BLaER1 treated with 17β-estradiol and CSF1 and Interleukin-3, amounts not matched to agents 10 nM and 100 nM (cell line): ENCODE measurements around the gene SLC41A3.

Experiments
- H3K27ac ChIP-seq, 11 experiments: shearing (Covaris generic); formaldehyde crosslinking; 2 replicates each; pipeline ENCODE4 v1.8.1; 2022
- H3K27me3 ChIP-seq, 11 experiments: shearing (Covaris generic); formaldehyde crosslinking; 2 replicates each; pipeline ENCODE4 v1.8.1; 2022
- H3K36me3 ChIP-seq, 11 experiments: shearing (Covaris generic); formaldehyde crosslinking; 2 replicates each; pipeline ENCODE4 v1.8.1; 2022
- H3K4me1 ChIP-seq, 10 experiments: shearing (Covaris generic); formaldehyde crosslinking; 2 replicates each; pipeline ENCODE4 v1.8.1; 2022
- H3K4me2 ChIP-seq, 11 experiments: shearing (Covaris generic); formaldehyde crosslinking; 2 replicates each; pipeline ENCODE4 v1.8.1; 2022
- H3K4me3 ChIP-seq, 10 experiments: shearing (Covaris generic); formaldehyde crosslinking; 2 replicates each; pipeline ENCODE4 v1.8.1; 2022
- H3K9ac ChIP-seq, 11 experiments: shearing (Covaris generic); formaldehyde crosslinking; 2 replicates each; pipeline ENCODE4 v1.8.1; 2022
- H3K9me3 ChIP-seq, 11 experiments: shearing (Covaris generic); formaldehyde crosslinking; replicated peaks in 1 of 11; 2 replicates each; pipeline ENCODE4 v1.8.1; 2022
- H4K20me1 ChIP-seq, 11 experiments: shearing (Covaris generic); formaldehyde crosslinking; 2 replicates each; pipeline ENCODE4 v1.8.1; 2022
- Cebpa-rat ChIP-seq, 11 experiments: shearing (Covaris generic); IDR thresholded peaks; 2 replicates each; pipeline ENCODE4 v1.8.1; 2022

Gene SLC41A3

DNA sequence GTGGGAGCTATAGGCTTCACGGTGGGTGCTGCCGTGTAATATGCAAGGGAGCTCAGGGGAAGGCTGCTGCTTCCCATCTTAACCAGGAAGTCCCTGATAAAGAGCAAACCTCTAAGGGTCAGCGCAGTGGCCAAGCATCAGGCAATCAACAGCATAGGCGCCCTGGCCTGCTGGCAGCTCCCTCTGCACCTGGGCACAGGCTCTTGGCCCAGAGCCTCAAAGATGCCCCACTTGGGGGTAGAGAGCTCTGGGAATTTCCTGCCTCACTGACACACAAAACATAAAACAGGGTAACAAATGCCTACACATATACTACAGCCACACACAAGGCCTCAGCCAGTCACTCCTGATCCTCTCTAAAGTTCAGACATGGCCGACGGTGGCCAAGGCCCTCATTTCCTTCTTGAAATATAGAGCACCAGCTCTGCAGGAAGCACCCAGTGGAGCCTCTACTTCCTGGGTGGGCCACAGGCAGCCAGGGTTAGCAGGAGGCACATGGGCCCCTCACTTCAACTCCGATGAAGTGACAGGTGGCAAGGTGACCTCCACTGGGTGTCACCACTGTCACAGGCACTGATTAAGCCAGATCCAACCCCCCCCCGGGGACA lies 20.5 kb downstream of the SLC41A3 start:
- Histone ChIP-seq H3K27ac (peak overlapping the region in 4 of 11 experiments; percentile 5 to 24 (median 12); a peak in 4 of 22 replicates), H3K36me3 (peaks cover 4 to 21% (median 13%) of the 10 kb centered on the region in 11 experiments; a peak in 16 of 22 replicates), H3K4me2 (peak overlapping the region in 9 of 11 experiments; percentile 15 to 73 (median 58); a peak in 16 of 22 replicates)

DNA sequence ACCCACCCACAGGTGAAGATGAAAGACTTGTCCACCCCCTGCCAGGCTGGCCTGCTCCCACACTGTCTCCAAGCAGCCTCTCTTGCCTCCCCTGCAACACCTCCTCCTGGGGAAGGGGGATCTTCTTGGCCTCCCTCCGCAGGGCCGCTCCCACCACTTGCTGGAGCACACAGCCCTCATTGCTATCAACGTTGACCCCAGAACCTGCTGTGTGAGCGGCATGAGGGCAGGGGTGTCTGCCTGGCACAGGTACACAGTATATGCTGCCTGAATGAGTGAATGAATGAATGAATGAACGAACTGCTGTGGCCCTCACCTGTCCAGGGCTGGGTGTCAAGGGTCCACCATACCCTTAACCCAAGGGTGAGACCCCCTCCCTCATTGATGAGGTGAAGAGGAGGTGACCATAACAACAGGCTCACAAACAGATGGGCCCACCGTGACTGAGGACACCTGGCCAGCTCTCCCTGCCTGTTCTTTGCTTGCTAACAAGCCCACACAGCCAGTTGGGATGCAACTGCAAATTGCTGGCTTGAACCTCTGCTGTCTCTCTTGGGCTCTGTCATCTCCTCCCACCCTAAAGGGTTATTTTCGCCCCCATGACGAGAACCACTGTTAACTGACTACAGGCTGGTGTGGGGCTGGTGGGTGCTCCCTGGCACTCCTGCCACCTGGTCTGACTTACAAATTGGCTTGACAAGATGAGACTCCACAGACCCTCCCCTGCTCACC lies 22.5 kb downstream of the SLC41A3 start:
- no peak overlapping the region for H3K4me2 ChIP-seq
- no peaks in the 10 kb centered on the region for H3K9me3 ChIP-seq
- no peaks in the 10 kb centered on the region for H3K27me3 ChIP-seq
- no peak overlapping the region for H3K9ac ChIP-seq
- peaks cover 0 to 6% (median 0%) of the 10 kb centered on the region in 11 experiments; a peak in 4 of 22 replicates for H3K36me3 ChIP-seq
- no peak for TF ChIP-seq Cebpa-rat (IDR thresholded peaks at IDR 0.05)
- peaks cover 13 to 27% (median 24%) of the 10 kb centered on the region in 10 experiments; a peak in 18 of 20 replicates for H3K4me1 ChIP-seq
- H3K27ac ChIP-seq = no peak overlapping the region
- no peak overlapping the region for H3K4me3 ChIP-seq
- peaks cover 0 to 7% (median 0%) of the 10 kb centered on the region in 11 experiments; a peak in 4 of 22 replicates for H4K20me1 ChIP-seq

More for the DNA sequence above, 20.5 kb downstream of the SLC41A3 start:
- H3K9me3 ChIP-seq = peaks cover 0 to 4% (median 0%) of the 10 kb centered on the region in 11 experiments; a peak in 2 of 22 replicates
- H3K27me3 ChIP-seq = no peaks in the 10 kb centered on the region
- H3K9ac ChIP-seq = no peak overlapping the region
- H3K4me3 ChIP-seq = no peak overlapping the region
- TF ChIP-seq Cebpa-rat (IDR thresholded peaks at IDR 0.05) = no peak
- peaks cover 13 to 27% (median 24%) of the 10 kb centered on the region in 10 experiments; a peak in 18 of 20 replicates for H3K4me1 ChIP-seq
- H4K20me1 ChIP-seq = peaks cover 0 to 6% (median 0%) of the 10 kb centered on the region in 11 experiments; a peak in 2 of 22 replicates

DNA sequence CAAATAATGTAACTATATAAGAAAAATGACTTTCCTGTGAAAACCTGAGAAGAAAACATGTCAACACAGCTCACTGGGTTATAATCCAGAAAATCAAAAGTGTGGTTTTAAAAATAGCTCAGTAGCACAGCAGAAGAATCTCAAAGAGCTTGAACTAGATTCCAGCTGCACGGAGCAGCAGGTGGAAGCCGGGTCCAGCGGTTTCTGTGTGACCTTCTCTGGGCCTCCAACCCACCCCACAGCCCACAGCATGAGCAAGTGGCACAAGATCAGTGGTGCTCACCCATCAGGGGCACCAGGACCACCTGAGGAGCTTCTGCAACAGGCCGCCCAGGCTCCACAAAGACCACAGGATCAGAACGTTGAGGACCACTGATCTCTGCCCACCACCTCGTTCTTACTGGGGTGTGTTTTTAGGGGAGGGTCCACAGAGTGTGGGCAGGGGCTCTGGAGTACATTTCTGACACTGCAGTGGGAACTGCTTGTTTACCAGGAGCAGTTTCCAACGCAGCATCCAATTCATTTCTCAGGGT lies 23.2 kb downstream of the SLC41A3 start:
- Histone ChIP-seq H3K27ac (no peak overlapping the region), H3K9ac (no peak overlapping the region), H3K4me1 (peaks cover 13 to 27% (median 24%) of the 10 kb centered on the region in 10 experiments; a peak in 18 of 20 replicates), H3K36me3 (peaks cover 0 to 4% (median 0%) of the 10 kb centered on the region in 11 experiments; a peak in 4 of 22 replicates), H3K4me2 (no peak overlapping the region), H4K20me1 (peaks cover 0 to 9% (median 0%) of the 10 kb centered on the region in 11 experiments; a peak in 4 of 22 replicates), H3K9me3 (no peaks in the 10 kb centered on the region), H3K4me3 (no peak overlapping the region), H3K27me3 (no peaks in the 10 kb centered on the region)
- TF ChIP-seq Cebpa-rat (IDR thresholded peaks at IDR 0.05) = no peak

DNA sequence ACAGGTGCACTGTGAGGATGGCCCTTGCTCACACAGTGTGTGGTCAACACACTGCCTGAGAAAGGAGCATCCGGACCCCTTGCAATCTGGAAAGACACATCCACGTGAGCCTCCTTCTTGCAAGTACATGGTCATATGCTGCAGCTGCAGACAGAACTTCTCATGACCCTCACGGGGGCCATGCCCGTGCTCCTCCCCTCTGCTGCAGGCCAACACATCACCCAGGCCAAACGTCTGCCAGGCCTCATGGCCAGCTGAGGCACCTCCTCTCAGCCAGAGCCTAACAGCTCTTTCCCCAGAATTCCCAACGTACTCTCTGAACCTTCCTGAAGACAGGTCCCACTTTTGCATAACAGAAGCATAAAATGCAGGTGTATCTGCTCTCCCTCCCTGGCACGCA lies 25.3 kb downstream of the SLC41A3 start:
- Histone ChIP-seq H3K4me3 (no peak overlapping the region), H3K27me3 (no peaks in the 10 kb centered on the region), H4K20me1 (peaks cover 0 to 9% (median 0%) of the 10 kb centered on the region in 11 experiments; a peak in 4 of 22 replicates), H3K9ac (no peak overlapping the region), H3K4me2 (no peak overlapping the region), H3K4me1 (peaks cover 4 to 10% (median 6%) of the 10 kb centered on the region in 10 experiments; a peak in 16 of 20 replicates), H3K27ac (no peak overlapping the region), H3K36me3 (peaks cover 0 to 7% (median 0%) of the 10 kb centered on the region in 11 experiments; a peak in 3 of 22 replicates), H3K9me3 (no peaks in the 10 kb centered on the region)
- TF ChIP-seq Cebpa-rat (IDR thresholded peaks at IDR 0.05) = no peak

DNA sequence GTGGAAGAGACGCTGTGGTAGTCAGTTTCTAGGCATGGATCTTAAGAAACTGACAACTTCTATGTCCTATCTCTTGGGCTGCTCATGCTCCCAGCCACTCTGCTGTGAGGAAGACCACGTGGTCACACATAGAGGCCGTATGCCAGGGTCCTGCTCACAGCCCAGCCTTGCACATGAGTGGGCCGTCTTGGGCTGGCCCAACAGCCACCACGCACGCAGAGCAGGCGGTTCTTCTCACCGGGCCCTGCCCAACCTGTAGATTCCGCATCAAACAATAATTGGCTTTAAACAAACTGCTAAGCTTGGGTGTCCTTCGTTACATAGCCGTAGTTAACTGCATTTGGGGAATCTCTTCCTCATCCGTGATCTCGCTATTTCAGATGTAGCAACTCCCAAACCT lies 26.0 kb downstream of the SLC41A3 start:
- no peak for TF ChIP-seq Cebpa-rat (IDR thresholded peaks at IDR 0.05)
- no peaks in the 10 kb centered on the region for H3K27me3 ChIP-seq
- peaks cover 0 to 7% (median 0%) of the 10 kb centered on the region in 11 experiments; a peak in 3 of 22 replicates for H3K36me3 ChIP-seq
- H3K4me1 ChIP-seq = peaks cover 2 to 9% (median 4%) of the 10 kb centered on the region in 10 experiments
- no peaks in the 10 kb centered on the region for H3K9me3 ChIP-seq
- no peak overlapping the region for H3K9ac ChIP-seq
- H3K4me2 ChIP-seq = no peak overlapping the region
- no peak overlapping the region for H3K4me3 ChIP-seq
- peaks cover 0 to 9% (median 0%) of the 10 kb centered on the region in 11 experiments; a peak in 4 of 22 replicates for H4K20me1 ChIP-seq
- no peak overlapping the region for H3K27ac ChIP-seq

DNA sequence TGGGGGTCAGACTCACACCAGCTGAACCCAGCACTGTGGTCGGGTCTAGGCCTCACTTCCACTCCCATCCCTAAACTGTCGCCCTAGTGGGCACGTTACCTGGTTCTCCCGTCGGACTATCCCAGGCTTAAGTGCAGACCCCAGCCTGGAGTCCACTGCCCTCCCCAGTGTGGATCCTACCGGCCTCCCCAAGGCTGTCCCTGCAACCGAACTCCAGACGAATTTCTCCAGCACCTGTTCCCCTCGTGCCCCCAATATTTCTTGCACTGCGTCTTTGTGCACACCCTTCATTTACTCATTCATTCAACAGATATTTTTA lies 26.5 kb downstream of the SLC41A3 start:
- Histone ChIP-seq H3K27me3 (no peaks in the 10 kb centered on the region), H3K4me3 (no peak overlapping the region), H3K27ac (no peak overlapping the region), H4K20me1 (peaks cover 0 to 9% (median 0%) of the 10 kb centered on the region in 11 experiments; a peak in 4 of 22 replicates), H3K4me2 (no peak overlapping the region), H3K9ac (no peak overlapping the region), H3K9me3 (no peaks in the 10 kb centered on the region), H3K36me3 (peaks cover 0 to 7% (median 0%) of the 10 kb centered on the region in 11 experiments; a peak in 3 of 22 replicates), H3K4me1 (peaks cover 7 to 14% (median 9%) of the 10 kb centered on the region in 10 experiments)
- no peak for TF ChIP-seq Cebpa-rat (IDR thresholded peaks at IDR 0.05)

DNA sequence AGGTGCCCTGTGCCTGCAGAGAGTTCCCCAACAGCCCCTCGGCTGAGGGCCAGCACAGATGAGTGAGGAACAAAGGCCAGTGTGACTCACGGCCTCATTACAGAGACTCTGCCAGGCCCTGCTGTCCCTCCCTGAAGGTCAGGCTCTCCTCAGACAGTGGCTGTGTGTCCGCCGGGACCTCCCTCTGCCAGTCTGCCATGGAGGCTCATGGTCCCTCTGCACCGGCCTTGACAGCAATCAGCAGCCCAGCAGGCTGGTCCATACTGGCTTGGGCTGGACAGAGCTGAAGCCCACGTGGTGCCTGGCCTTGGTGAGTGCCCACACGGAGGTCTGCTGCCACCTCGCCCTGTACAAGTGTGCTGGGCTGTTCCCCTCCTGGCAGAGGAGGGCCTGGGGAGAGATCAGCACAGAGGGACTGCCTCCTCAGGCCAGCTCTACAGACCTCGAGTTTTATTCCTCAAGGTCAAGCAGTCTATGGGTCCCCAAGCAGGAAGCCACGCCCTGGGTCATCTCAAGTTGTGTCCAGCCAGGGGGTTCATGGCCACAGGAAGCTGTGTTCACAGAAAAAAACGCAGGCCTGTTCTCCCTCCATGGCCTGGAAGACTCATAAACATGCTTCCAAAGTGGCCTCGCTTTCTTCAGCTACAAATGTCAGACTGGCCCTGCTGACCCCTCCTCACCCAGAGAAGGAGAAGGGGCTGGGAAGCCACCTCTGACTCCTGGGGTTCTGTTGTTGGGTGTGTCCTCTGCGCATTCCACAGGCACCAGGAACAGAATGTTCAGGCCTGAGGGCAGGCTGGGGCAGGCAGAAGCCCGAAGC lies 27.0 kb downstream of the SLC41A3 start:
- no peak for TF ChIP-seq Cebpa-rat (IDR thresholded peaks at IDR 0.05)
- no peak overlapping the region for H3K27ac ChIP-seq
- H3K4me2 ChIP-seq = no peak overlapping the region
- H3K4me1 ChIP-seq = peaks cover 13 to 20% (median 14%) of the 10 kb centered on the region in 10 experiments
- peaks cover 0 to 7% (median 0%) of the 10 kb centered on the region in 11 experiments; a peak in 3 of 22 replicates for H3K36me3 ChIP-seq
- no peaks in the 10 kb centered on the region for H3K27me3 ChIP-seq
- no peak overlapping the region for H3K9ac ChIP-seq
- no peaks in the 10 kb centered on the region for H3K9me3 ChIP-seq
- H3K4me3 ChIP-seq = no peak overlapping the region
- H4K20me1 ChIP-seq = peaks cover 0 to 9% (median 0%) of the 10 kb centered on the region in 11 experiments; a peak in 4 of 22 replicates

DNA sequence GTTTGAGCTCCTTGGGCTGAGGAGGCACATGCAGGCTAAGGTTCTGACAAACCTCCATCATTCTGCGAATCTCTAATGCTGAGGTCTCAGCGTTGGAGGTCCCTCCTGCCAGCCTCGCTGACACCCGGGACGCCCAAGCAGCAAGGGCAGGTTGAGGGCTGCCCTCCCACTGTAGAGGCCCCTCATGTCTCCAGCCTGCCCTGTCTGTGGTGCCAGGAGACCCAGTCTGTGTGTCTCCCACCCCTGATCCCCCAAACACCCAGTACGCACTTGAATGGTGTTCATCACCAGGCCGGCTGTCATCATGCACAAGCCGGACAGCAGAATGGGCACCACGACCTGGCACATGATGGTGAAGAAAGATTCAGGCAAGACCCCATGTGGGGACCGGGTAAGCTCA lies 27.8 kb downstream of the SLC41A3 start:
- H3K36me3 ChIP-seq = peaks cover 0 to 7% (median 0%) of the 10 kb centered on the region in 11 experiments; a peak in 2 of 22 replicates
- peaks cover 16 to 22% (median 17%) of the 10 kb centered on the region in 10 experiments for H3K4me1 ChIP-seq
- H3K27ac ChIP-seq = no peak overlapping the region
- H3K9me3 ChIP-seq = no peaks in the 10 kb centered on the region
- H3K4me2 ChIP-seq = no peak overlapping the region
- H3K27me3 ChIP-seq = no peaks in the 10 kb centered on the region
- H3K9ac ChIP-seq = no peak overlapping the region
- no peak for TF ChIP-seq Cebpa-rat (IDR thresholded peaks at IDR 0.05)
- H4K20me1 ChIP-seq = peaks cover 0 to 9% (median 0%) of the 10 kb centered on the region in 11 experiments; a peak in 4 of 22 replicates
- H3K4me3 ChIP-seq = no peak overlapping the region
